Aorta (tissue), 5 donors: ENCODE measurements around the gene REEP5. TPM values are rescaled to one million over a fixed set of nuclear protein-coding genes. Genes with fewer than 3 reads are reported as not detected.
A peak's percentile ranks its signal among the peaks of the same experiment; 100 is the strongest.
"Not testable (repeated sequence)": the region's sequence is repeated elsewhere in the genome, so short reads cannot be mapped to it uniquely, and the experiment has no call there.

Experiments
- ATAC-seq: fragments of 200-7000 bp; cut with Tn5 transposase; one replicate; pipeline ENCODE4 v1.9.1; 2022; ENCODE audit warnings: moderate library complexity; ENCODE audit not compliant: low FRiP score
- DNase-seq, 2 donors: peaks; one replicate each; pipeline ENCODE4 v3.0.0-alpha.2; 2020
- H3K27ac ChIP-seq, 2 donors: one replicate each; pipeline ENCODE4 v1.5.1; 2013; ENCODE audit warnings: low read length in 2 of 2, mild to moderate bottlenecking in 2 of 2, moderate library complexity in 2 of 2, control low read depth in 1 of 2, inconsistent platforms in 1 of 2, low read depth in 1 of 2
- H3K27me3 ChIP-seq, 2 donors: one replicate each; pipeline ENCODE4 v1.6.1; 2013; ENCODE audit warnings: control low read depth in 1 of 2, low read length in 1 of 2, mild to moderate bottlenecking in 1 of 2, moderate library complexity in 1 of 2; ENCODE audit not compliant: insufficient read depth in 2 of 2, control insufficient read depth in 1 of 2
- H3K36me3 ChIP-seq, 2 donors: one replicate each; pipeline ENCODE4 v1.6.1; 2013; ENCODE audit warnings: control low read depth in 1 of 2, low read length in 1 of 2, mild to moderate bottlenecking in 1 of 2; ENCODE audit not compliant: insufficient read depth in 2 of 2, control insufficient read depth in 1 of 2
- H3K4me1 ChIP-seq, 2 donors: one replicate each; pipeline ENCODE4 v1.6.1; 2013; ENCODE audit warnings: low read length in 2 of 2, control low read depth in 1 of 2, mild to moderate bottlenecking in 1 of 2, moderate library complexity in 1 of 2; ENCODE audit not compliant: insufficient read depth in 2 of 2, control insufficient read depth in 1 of 2
- H3K4me3 ChIP-seq, 2 donors: one replicate each; pipeline ENCODE4 v1.5.1; 2013; ENCODE audit warnings: low read length in 2 of 2, control low read depth in 1 of 2, mild to moderate bottlenecking in 1 of 2
- H3K9me3 ChIP-seq: one replicate; pipeline ENCODE4 v1.6.1; 2013; ENCODE audit warnings: mild to moderate bottlenecking, low read length; ENCODE audit not compliant: control insufficient read depth
- WGBS, 2 donors: extraction: QIAGEN DNeasy Blood & Tissue Kit; methylation state at CpG; one replicate each; pipeline ENCODE4 v1.1.7; 2013; 5-methylcytosine and 5-hydroxymethylcytosine counted together
- intact Hi-C, 2 donors: fragments of 100-400 bp; cut with DNase I; formaldehyde crosslinking; loops; one replicate each; pipeline versions ENCODE4 v1.14.2 to v1.15.0; 2022
- polyA plus RNA-seq, 2 donors: library from polyadenylated mRNA; stranded (reverse); fragments of 200-250 nt; gene quantifications; one replicate each; pipeline ENCODE4 v1.2.3, GENCODE V29; 2013
- total RNA-seq, 2 donors: library from RNA; stranded (reverse); fragmentation: NEBNext Ultra II Directional; extraction: Animal tissue kit (Norgen Biotek cat#: 25700); gene quantifications; one replicate each; pipeline ENCODE4 v1.2.1, GENCODE V29; 2021
- donor health status: healthy with polysubstance abuse.
- donor health status: Bipolar disorder and iron deficiency.
- donor health status: DM: no; HTN: no; CAD: no.
- donor health status: DM: no; HTN: no; CAD: no.
- donor health status: DM: yes; HTN: yes; CAD: no.

REEP5 gene
- total and polyA plus RNA-seq, 4 donors, result 74.4 to 88.5 (median 80.0) TPM

- Histone ChIP-seq H3K9me3 (no peaks in the 10 kb centered on the region), H3K27ac (no peak overlapping the region), H3K36me3 (no peaks in the 10 kb centered on the region), H3K4me1 (peaks cover 4 to 5% of the 10 kb centered on the region in 2 donors), H3K27me3 (no peaks in the 10 kb centered on the region), H3K4me3 (no peak overlapping the region)
- no peak for DNase-seq
- intact Hi-C loops, result loop anchor here (5.0 to 10.0 kb wide), 2 partner anchors 38 to 96 kb away; partner anchors contain the start of genes REEP5 (in 2 of the 2) and SRP19 (in 1 of the 2)
- ATAC-seq, result no peak
- 95 to 98% methylated on average over 1 of the region's 1 CpG for WGBS, 2 donors
These were observed 38.3 kb upstream of the REEP5 start for GRCh38 chr5:112960315-112960714.

- not testable (repeated sequence) for H3K36me3 ChIP-seq, H3K27me3 ChIP-seq, ATAC-seq, H3K4me3 ChIP-seq, DNase-seq, H3K4me1 ChIP-seq, H3K27ac ChIP-seq, H3K9me3 ChIP-seq
- WGBS, 2 donors, result 79 to 82% methylated on average over 8 of the region's 8 CpGs
- intact Hi-C loops, result loop anchor here (5.0 to 10.0 kb wide), 3 partner anchors 38 to 253 kb away; partner anchors contain the start of genes REEP5 (in 2 of the 2) and SRP19 (in 1 of the 2)
These were observed 37.8 kb upstream of the REEP5 start for GRCh38 chr5:112959872-112960271.

- ATAC-seq (peak; percentile 70), DNase-seq (peak; percentile 81 to 86)
- no peak overlapping the region for H3K27ac ChIP-seq
- H3K4me3 ChIP-seq, result no peak overlapping the region
- intact Hi-C loops, result loop anchor here in 1 of 2 donors (5.0 kb wide), 1 partner anchor 251 kb away; no protein-coding TSS in a partner anchor
- H3K27me3 ChIP-seq, result no peaks in the 10 kb centered on the region
- no peaks in the 10 kb centered on the region for H3K9me3 ChIP-seq
- 9 to 10% methylated on average over 5 of the region's 5 CpGs for WGBS, 2 donors
- no peaks in the 10 kb centered on the region for H3K36me3 ChIP-seq
- H3K4me1 ChIP-seq, result peaks cover 4 to 5% of the 10 kb centered on the region in 2 donors
These were observed 36.4 kb upstream of the REEP5 start for GRCh38 chr5:112958093-112959088.

- 24 to 27% methylated on average over 2 of the region's 2 CpGs for WGBS, 2 donors
- intact Hi-C loops, result loop anchor here in 1 of 2 donors (5.0 kb wide), 1 partner anchor 250 kb away; no protein-coding TSS in a partner anchor
- Histone ChIP-seq H3K36me3 (no peaks in the 10 kb centered on the region), H3K27ac (no peak overlapping the region), H3K4me1 (peaks cover 4 to 5% of the 10 kb centered on the region in 2 donors), H3K27me3 (no peaks in the 10 kb centered on the region), H3K9me3 (no peaks in the 10 kb centered on the region), H3K4me3 (no peak overlapping the region)
- DNase-seq, result no peak
- ATAC-seq, result no peak
These were observed 35.2 kb upstream of the REEP5 start for GRCh38 chr5:112957036-112957808.

GRCh38 chr5:112956606-112957005 is 34.6 kb upstream of the REEP5 start:
- H3K27me3 ChIP-seq, result no peaks in the 10 kb centered on the region

GRCh38 chr5:112951124-112951702 is 29.2 kb upstream of the REEP5 start:
- intact Hi-C loops, result no loop called here
- Histone ChIP-seq H3K4me3 (no peak overlapping the region), H3K9me3 (no peaks in the 10 kb centered on the region), H3K4me1 (no peaks in the 10 kb centered on the region), H3K36me3 (no peaks in the 10 kb centered on the region), H3K27ac (no peak overlapping the region), H3K27me3 (no peaks in the 10 kb centered on the region)
- 94 to 95% methylated on average over 12 of the region's 12 CpGs for WGBS, 2 donors
- DNase-seq, result no peak
- no peak for ATAC-seq

More at GRCh38 chr5:112956606-112957005, 34.6 kb upstream of the REEP5 start:
- ATAC-seq (no peak), DNase-seq (no peak)
- Histone ChIP-seq H3K4me1 (peaks cover 4 to 5% of the 10 kb centered on the region in 2 donors), H3K36me3 (no peaks in the 10 kb centered on the region), H3K9me3 (no peaks in the 10 kb centered on the region), H3K4me3 (no peak overlapping the region), H3K27ac (no peak overlapping the region)
- intact Hi-C loops, result loop anchor here in 1 of 2 donors (5.0 kb wide), 1 partner anchor 249 kb away; no protein-coding TSS in a partner anchor
- WGBS, 2 donors, result 15 to 20% methylated on average over 3 of the region's 3 CpGs

GRCh38 chr5:112948458-112948857 is 26.4 kb upstream of the REEP5 start:
- intact Hi-C loops, result no loop called here
- H3K9me3 ChIP-seq, result no peaks in the 10 kb centered on the region
- H3K4me1 ChIP-seq, result no peaks in the 10 kb centered on the region
- H3K4me3 ChIP-seq, result no peak overlapping the region
- WGBS, 2 donors, result 92 to 96% methylated on average over 1 of the region's 1 CpG
- H3K36me3 ChIP-seq, result no peaks in the 10 kb centered on the region
- H3K27me3 ChIP-seq, result no peaks in the 10 kb centered on the region
- DNase-seq, result no peak
- no peak for ATAC-seq
- H3K27ac ChIP-seq, result no peak overlapping the region

- Histone ChIP-seq H3K27me3 (no peaks in the 10 kb centered on the region), H3K4me1 (no peaks in the 10 kb centered on the region), H3K9me3 (no peaks in the 10 kb centered on the region), H3K4me3 (no peak overlapping the region), H3K36me3 (no peaks in the 10 kb centered on the region), H3K27ac (no peak overlapping the region)
- 66 to 78% methylated on average over 2 of the region's 2 CpGs for whole genome bisulfite sequencing, 2 donors
- intact Hi-C loops, result no loop called here
- DNase-seq, result no peak
- ATAC-seq, result no peak
These were observed 18.6 kb upstream of the REEP5 start for GRCh38 chr5:112940670-112941069.
